ENCODE data around the gene DNALI1.
A peak's percentile ranks its signal among the peaks of the same experiment; 100 is the strongest.
"Not testable (repeated sequence)": the region's sequence is repeated elsewhere in the genome, so short reads cannot be mapped to it uniquely, and the experiment has no call there.

The DNALI1 gene

DNA sequence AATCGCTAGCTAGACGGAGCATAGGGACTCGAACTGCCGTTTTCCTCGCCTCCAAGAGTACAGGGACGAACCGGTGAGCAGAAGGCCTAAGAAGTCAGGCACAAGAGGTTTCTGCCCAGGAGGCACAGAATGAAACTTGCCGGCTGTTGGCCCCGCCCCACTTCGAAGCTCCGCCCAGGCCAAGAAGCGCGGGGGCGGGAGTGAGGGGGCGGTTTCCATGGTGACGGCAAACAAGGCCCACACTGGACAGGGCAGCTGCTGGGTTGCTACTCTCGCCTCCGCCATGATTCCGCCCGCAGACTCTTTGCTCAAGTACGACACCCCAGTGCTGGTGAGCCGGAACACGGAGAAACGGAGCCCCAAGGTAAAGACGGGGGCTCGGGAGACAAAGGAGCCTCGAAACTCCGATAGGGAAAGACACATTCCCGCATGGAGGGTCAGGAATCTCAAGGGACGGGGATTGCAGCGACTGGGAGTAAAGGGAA, at the start of gene DNALI1:
TSS of gene DNALI1 (plus strand) at position 229 of the 485 bp plus-strand sequence. CDS start at position 284, 55 bp downstream.
- peak; percentile 34 for DNase-seq

DNA sequence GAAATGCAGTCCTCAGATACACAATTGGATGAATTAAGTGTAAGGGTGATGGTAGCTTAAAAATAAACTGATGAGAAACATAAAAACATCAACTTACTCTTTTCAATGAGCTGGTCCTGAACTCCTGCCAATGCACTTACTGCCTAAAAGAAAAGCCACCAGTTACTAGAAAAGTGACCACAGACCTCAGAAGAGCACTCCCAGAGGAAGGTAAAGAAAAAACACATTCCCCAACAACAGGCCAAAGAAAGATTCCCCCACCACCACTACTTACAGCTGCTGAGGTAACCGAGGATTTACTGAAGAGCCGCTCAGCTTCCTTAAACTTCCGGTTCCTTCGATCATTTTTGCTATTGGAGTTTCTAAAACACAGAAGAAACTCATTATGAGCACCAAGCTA, 47.6 kb upstream of the DNALI1 start:
- no peak for DNase-seq

DNA sequence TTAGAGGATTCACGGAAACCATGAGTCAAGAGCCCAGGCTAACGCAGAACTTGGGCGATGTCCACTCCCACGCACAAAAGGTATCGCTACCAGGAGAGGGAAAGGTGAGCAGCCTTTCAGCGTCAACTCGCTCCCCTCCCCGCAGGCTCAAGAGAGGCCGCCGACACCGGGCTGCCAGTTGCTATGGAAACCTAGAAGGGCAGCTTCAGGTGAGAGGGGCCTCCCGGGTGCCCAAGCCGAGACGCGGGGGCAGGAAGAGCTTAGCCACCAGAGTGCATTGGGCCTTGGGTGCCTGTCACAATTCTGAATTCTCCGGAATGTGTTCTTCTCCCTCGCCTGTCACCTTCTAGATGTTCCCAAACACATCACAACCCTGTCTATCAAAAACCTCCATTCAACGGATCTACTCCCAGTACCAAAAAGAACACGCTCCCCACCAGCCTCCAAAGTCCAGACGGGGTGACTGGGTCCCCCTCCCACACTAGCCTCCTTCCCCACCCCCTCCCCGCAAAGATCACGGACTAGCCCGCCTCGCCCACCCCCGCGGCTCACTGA, 42.9 kb upstream of the DNALI1 start:
- no peak for DNase-seq

DNA sequence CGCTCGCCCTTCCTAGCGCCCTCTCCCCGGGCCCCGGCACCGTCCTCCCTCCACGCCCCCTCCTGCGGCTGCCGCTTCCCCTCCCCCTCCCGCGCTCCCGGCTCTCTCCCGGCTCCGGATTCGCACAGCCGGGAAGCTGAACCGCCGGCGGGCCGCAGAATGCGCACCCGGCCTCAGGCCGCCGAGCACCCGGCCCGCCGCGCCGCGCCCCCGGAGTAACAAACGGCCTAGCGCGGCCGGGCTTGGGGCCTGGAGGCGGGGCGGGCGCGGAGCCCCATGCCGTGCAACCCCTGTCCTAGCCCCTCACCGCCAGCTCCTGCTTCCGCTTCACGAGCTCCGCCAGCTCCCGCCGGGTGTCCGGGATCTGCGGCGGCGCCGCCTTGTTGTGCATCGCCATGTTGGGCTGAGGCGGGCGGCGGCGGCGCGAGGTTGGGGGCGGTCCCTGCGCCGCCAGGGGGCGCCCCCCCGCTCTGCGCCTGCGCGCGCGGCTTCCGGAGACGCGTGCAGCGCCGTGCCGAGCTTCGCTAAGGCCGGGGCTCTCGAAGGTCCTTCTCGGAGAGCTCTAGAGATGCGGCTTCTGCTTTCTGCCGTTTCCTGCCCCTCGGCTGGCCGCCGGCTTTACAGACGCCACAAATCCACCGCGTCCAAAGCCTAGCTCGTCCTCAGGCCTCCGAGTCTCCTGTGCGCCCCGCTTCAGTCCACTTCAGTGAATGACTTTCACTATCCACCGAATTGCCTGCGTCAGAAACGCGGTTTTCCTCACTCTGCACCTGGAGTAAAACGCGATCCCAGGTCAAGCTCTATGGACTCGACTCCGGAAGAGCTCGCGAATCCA, 42.2 kb upstream of the DNALI1 start, which contains the start of gene MEAF6:
TSS of gene MEAF6 (minus strand) at position 417 of the 835 bp plus-strand sequence. CDS start at position 397, 20 bp downstream.
- DNase-seq: peak; percentile 84

DNA sequence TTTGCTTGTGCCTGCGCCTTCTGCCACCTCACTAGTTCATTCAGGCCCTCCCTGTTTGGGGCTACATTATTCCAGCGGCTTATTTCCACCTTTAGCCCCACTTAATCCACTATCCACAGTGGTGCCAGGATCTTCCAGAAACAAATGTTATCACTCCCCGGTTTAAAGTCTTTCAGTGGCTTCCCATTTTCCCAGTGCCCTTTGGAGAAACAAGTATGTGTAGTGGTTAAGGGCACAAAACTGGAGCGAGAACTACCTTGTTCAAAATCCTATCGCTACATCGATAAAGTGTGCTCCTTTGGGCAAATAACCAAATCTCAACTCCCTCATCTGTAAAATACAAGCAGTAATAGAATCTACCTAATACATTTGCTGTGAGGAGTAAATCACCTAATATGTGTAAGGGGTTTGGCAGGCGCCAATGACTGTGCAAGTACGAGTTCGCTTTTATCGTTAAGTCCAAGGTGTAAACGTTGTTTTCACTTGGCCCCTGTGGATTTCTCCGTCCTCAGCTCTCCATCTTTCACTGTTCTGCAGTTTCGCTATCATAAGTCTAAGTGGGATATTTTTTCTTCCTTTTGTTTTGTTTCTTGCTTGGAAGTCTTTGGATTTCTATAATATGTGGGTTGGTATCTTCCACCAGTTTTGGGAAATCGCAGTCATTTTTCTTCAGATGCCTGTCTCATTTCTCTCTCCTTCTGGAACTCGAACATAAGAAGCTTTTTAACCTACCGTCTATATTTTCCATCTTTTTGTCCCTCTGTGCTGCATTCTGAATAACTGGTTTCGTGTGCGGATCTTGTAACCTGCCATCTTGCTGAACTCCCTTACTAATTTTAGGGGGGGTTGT, 41.3 kb upstream of the DNALI1 start:
- DNase-seq: no peak

DNA sequence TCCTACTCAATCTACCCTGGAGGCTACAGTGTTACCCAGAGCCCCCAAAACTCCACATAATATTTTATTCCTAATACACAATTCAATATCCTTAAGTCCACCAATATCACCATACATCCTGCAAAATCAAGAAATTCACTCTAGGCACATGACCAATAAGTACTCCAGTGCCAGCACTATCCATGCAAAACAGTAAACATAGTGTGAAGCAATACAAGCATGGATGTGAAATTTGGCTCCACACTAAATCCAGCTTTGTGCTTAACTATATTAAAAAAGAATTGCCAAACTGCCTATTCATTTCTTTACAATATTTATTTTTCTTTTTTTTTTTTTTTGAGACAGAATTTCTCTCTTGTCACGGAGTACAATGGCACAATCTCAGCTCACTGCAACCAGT, 39.2 kb upstream of the DNALI1 start:
- no peak for DNase-seq

DNA sequence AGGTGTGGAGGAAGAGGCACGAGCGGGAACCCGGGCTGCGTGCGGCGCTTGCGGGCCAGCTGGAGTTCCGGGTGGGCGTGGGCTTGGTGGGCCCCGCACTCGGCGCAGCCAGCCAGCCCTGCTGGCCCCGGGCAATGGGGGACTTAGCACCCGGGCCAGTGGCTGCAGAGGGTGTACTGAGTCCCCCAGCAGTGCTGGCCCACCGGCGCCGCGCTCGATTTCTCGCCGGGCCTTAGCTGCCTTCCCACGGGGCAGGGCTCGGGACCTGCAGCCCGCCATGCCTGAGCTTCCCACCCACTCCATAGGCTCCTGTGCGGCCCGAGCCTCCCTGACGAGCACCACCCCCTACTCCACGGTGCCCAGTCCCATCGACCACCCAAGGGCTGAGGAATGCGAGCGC, 38.5 kb upstream of the DNALI1 start:
- DNase-seq: not testable (repeated sequence)

DNA sequence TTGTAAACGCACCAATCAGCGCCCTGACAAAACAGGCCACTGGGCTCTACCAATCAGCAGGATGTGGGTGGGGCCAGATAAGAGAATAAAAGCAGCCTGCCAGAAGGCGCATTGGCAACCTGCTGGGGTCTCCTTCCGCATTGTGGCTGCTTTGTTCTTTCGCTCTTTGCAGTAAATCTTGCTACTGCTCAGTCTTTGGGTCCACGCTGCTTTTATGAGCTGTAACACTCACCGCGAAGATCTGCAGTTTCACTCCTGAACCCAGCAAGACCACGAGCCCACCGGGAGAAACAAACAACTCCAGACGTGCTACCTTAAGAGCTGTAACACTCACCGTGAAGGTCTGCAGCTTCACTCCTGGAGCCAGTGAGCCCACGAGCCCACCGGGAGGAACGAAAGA, 37.8 kb upstream of the DNALI1 start:
- not testable (repeated sequence) for DNase-seq

DNA sequence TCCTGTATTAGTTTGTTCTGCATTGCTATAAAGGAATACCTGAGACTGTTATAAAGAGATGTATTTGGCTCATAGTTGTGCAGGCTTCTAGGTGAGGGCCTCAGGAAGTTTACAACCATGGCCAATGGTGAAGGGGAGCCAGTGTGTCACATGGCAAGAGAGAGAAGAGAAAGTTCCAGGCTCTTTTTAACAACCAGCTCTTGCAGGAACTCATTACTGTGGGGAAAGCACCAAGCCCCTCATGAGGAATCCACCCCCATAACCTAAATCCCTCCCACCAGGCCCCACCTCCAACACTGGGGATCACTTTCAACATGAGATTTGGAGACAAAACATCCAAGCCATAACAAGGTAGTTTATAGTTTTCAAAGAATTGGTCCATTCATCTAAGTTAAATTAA, 37.1 kb upstream of the DNALI1 start:
- DNase-seq: no peak

DNA sequence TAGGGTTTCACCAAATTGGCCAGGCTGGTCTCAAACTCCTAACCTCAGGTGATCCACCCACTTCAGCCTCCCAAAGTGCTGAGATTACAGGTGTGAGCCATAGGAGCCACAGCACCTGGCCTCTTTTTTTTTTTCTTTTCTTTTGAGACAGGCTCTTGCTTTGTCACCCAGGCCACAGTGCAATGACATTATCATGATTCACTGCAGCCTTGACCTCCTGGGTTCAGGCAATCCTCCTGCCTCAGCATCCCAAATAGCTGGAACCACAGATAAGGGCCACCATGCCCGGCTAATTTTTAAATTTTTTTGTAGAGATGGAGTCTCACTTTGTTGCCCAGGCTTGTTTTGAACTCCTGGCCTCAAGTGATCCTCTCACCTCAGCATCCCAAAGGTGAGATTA, 26.9 kb upstream of the DNALI1 start:
- DNase-seq: not testable (repeated sequence)

DNA sequence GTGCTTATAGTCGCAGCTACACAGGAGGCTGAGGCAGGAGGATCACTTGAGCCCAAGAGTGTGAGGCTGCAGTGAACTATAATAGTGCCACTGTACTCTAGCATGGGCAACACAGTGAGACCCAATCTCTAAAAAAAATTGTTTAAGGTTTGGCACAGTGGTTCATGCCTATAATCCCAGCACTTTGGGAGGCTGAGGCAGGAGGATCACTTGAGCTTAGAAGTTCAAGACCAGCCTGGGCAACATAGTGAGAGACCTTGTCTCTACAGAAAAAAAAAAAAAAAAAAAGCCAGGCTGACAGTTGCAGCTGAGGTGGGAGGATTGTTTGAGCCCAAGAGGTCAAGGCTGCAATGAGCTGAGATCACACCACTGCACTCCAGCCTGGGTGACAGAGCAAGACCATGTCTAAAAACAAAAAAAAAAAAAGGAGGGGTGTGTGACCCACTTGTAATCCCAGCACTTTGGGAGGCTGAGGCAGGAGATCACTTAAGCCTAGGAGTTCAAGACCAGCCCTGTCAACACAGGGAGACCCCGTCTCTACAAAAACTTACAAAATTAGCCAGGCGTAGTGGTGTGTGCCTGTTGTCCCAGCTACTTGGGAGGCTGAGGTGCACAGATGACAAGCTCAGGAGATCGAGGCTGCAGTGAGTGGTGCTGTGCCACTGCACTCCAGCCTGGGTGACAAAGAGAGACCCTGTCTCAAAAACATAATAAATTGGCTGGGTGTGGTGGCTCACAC, 24.2 kb upstream of the DNALI1 start:
- DNase-seq: not testable (repeated sequence)

DNA sequence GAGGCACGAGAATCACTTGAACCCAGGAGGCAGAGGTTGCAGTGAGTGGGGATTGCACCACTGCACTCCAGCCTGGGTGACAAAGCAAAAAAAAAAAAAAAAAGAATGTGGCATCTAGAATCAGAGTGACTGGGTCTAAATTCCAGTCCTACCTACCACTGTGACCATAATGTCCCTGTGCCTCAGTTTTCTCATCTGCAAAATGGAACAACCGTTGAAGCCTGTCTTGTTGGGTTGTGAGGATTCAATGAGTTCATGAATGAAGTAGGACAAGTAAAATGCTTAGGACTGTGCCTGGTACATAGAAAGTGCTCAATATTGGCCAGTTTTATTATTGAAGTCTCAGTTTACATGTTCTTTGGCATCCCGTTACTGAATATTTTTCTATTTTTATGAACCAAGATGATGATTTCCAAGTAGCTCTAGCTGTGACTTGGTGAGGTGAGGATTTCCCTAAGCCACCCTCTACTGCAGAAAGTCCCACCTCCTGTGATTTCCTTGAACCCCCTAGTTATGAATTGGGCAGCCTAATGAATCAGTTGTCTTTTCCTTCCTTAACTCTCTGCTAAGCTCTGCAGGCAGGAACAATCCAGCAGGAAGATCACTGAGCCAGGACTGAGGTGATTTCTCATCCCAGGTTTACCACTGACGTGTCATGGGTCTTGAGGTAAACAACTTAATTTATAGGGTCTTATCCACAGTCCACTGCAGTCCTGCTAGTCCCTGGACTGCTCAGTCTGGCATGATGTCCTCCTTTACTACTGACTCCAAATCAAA, 23.2 kb upstream of the DNALI1 start:
- DNase-seq: no peak

DNA sequence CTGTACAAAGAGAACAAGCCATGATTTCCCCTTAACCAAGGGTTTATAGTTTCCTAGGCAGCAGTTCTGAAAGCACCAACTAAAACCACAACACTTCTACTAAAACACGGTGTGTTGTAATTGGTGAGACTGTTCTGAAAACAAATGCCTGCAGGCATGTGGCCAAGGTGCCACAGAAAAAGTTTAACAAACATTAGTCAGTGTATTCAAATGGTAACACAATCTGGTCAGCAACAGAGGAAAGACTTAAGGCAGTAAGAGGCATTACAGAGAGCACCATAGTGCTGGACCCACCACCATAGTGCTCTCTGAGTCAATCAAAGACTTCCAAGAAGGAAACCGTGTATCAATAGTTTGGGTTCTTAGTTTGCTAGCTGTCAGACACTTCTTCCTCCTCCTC, 19.4 kb upstream of the DNALI1 start:
- DNase-seq: no peak

DNA sequence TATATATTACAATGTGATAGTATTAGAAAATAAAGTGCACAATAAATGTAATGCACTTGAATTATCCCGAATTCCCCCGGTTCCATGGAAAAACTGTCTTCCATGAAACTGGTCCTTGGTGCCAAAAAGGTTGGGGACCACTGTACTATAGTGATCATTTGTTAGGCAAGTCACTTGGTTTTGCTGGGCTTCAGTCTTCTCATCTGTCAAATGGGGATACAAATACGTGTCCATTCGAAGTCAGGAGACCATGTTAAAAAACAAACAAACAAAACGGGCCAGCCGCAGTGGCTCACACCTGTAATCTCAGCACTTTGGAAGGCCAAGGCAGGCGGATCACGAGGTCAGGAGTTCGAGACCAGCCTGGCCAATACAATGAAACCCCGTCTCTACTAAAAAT, 17.6 kb upstream of the DNALI1 start:
- DNase-seq: not testable (repeated sequence)

DNA sequence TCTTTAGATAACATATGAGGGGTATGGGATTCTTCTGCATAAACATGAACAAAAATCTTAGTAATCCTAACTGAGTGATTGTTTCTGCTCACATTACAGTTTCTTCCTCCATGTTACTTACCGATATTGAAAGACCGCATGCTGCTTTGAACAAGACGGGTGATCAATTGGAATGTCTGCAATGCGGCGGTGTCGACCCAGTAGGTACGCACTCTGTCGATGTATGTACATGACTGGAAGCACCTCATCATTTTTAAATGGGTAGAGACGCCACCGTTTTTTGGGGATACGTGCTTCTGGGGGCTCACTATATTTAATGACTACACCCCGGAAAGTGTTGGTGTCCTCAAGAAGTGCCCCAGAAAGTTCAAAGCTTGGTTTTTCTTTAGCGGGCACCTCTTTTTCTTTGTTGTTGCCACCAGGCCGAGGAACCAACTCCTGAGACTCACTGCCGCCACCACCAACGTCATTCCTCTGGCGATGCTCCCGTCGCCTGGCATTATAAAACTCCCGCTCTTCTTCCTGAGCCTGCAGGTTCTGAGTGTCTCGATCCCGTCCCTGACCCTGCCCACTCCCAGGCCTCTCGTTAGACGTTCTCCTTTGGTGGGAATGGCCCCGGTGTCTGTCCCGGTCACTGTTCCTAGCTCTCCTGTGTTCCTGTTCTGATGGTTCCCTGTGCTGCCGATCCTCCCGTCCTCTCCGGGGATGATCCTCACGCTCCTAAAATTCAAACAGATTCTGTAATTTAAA, 16.5 kb upstream of the DNALI1 start:
- DNase-seq: no peak

DNA sequence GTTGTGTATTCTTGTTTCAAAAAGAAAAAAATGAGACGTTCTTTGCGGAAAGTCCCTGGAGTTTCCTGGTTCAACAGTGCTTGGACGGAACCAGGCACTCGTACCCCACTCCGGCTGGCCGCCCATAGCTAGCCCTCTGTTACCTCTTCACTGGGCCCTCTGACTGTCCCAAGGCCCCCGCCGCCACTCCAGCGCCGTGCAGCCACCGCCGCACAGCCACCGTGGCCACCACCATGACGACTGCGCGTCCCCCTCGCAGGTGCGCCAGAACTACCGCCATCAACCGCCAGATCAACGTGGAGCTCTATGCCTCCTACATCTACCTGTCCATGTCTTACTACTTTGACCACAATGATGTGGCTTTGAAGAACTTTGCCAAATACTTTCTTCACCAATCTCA, 12.2 kb upstream of the DNALI1 start:
- no peak for DNase-seq

DNA sequence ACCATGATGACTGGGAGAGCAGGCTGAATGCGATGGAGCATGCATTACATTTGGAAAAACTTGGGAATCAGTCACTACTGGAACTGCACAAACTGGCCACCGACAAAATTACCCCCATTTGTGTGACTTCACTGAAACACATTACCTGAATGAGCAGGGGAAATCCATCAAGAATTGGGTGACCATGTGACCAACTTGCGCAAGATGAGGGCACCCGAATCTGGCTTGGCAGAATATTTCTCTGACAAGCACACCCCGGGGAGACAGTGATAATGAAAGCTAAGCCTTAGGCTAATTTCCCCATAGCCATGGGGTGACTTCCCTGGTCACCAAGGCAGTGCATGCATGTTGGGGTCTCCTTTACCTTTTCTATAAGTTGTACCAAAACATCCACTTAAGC, 11.7 kb upstream of the DNALI1 start:
- no peak for DNase-seq

DNA sequence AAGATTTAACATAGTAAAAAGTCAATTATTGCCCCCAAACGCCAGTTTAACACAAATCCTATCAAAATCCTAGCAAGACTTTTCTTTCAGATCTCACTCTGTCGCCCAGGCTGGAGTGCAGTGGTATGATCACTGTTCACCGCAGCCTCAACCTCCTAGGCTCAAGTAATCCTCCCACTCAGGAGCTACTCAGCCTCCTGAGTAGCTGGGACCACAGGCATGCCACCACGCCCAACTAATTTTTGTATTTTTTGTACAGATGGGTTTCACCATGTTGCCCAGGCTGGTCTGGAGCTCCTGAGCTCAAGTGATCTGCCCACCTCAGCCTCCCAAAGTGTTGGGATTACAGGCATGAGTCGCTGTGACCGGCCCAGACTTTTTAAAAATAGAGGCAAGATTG, 7.4 kb upstream of the DNALI1 start:
- DNase-seq: no peak

DNA sequence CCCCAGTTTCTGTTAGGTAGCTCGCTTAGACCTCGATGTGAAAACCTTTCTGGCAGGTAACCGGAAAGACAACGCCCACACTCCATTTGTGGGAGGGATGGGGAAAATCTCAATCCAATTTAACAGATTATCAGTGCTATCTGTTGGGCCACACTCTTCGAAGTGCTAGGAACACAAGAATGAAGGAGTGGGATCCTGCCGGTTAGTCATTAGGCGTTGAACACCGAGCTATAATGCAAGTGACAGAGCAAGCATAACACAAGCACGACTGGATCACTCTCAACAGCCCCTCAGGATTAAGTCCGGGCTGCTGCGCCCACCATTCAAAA, 3.2 kb upstream of the DNALI1 start:
- no peak for DNase-seq

DNA sequence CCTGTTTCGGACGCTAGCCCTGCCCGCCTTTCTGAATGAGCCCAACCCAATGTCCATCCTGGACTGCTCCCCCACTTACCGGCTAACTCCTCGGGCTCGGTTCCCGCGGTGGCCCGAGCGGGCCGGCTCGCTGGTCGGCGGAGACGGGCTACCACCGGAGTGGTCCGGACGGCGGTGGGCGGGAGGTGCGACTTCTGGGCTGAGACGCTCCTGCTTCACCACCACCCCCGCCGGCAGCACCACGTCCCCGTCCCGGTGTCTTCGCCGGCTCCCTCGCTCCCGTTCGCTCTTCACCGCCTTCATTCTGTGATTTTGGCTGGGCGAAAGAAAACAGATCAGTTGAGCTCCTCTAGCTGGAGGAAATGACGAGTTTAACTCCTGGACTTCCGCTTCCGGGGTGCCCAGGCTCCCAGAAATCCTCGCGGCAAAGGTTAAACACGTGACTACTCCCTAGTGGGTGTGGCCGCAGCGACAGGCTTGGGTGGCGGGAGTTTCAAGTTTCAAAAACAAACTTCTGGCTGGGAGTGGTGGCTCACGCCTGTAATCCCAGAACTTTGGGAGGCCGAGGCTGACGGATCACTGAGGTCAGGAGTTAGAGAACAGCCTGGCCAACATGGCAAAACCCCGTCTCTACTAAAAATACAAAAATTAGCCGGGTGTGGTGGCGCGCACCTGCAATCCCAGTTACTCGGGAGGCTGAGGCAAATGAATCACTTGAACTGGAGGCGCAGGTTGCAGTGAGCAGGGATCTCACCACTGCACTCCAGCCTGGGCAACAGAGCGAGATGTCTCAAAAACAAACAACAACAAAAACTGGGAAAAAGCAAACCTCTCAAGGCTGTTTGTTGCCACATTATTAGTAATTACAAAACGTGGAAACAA, 2.6 kb upstream of the DNALI1 start, which contains the start of gene SNIP1:
TSS of gene SNIP1 (minus strand) at position 367 of the 882 bp plus-strand sequence. CDS start at position 303, 64 bp downstream.
- DNase-seq: peak; percentile 83
